Vagina (tissue), 2 donors: ENCODE data around the gene CCDC88C.

Experiments
- CTCF ChIP-seq, 3 experiments: fragments of 450-650 bp in 2 of 3; fragments of 200-600 bp in 1 of 3; sonication (generic) in 1 of 3; IDR thresholded peaks; one replicate each; pipeline ENCODE4 v1.5.1; 2017 to 2019; ENCODE audit warnings: antibody characterized with exemption in 3 of 3, mild to moderate bottlenecking in 2 of 3, moderate library complexity in 2 of 3
- POLR2AphosphoS5 ChIP-seq, 2 donors: sonication (generic); formaldehyde crosslinking; IDR thresholded peaks; one replicate each; pipeline ENCODE4 v1.9.0; 2017; ENCODE audit warnings: antibody characterized with exemption in 2 of 2, mild to moderate bottlenecking in 2 of 2, low read depth in 1 of 2; ENCODE audit not compliant: insufficient read depth in 1 of 2

GRCh38 chr14:91358025-91358319 is 59.6 kb downstream of the CCDC88C start:
- TF ChIP-seq CTCF (IDR thresholded peaks at IDR 0.05) = no peak
- TF ChIP-seq POLR2AphosphoS5 (IDR thresholded peaks at IDR 0.05; ENCODE audit: insufficient read depth in 1 of 2, low read depth in 1 of 2) = no peak
